ENCODE results near the gene NUMA1.

The NUMA1 gene

GRCh38 chr11:72039856-72040401 is 40.4 kb downstream of the NUMA1 start:
- TF ChIP-seq CTCF (IDR thresholded peaks at IDR 0.05) = no peak

GRCh38 chr11:72039031-72039855 is 41.1 kb downstream of the NUMA1 start:
- TF ChIP-seq CTCF (IDR thresholded peaks at IDR 0.05) = no peak

GRCh38 chr11:72038491-72038890 is 41.9 kb downstream of the NUMA1 start:
- no peak for TF ChIP-seq CTCF (IDR thresholded peaks at IDR 0.05)

GRCh38 chr11:72037554-72038311 is 42.6 kb downstream of the NUMA1 start:
- no peak for TF ChIP-seq CTCF (IDR thresholded peaks at IDR 0.05)

GRCh38 chr11:72036687-72037086 is 43.7 kb downstream of the NUMA1 start:
- no peak for TF ChIP-seq CTCF (IDR thresholded peaks at IDR 0.05)

- no peak for TF ChIP-seq CTCF (IDR thresholded peaks at IDR 0.05)
Measured at GRCh38 chr11:72030472-72031045, 49.8 kb downstream of the NUMA1 start.

- no peak for TF ChIP-seq CTCF (IDR thresholded peaks at IDR 0.05)
Measured at GRCh38 chr11:72026090-72026489, 54.3 kb downstream of the NUMA1 start.
